GM12864 (cell line): ENCODE data around the gene CCDC146.

Experiments
- DNase-seq: peaks from one replicate; pipeline ENCODE4 v3.0.0-alpha.2; 2011; ENCODE audit warnings: low read depth
- H3K4me3 ChIP-seq: 2 replicates; pipeline ENCODE4 v1.5.1; 2011; ENCODE audit warnings: mild to moderate bottlenecking, low read depth, low read length, control low read depth
- TF ChIP-seq, protein P1 (sequence below): IDR thresholded peaks from 2 replicates; pipeline ENCODE4 v1.5.1; 2011; ENCODE audit warnings: low read depth, mild to moderate bottlenecking, moderate library complexity, low read length, control low read depth, inconsistent platforms; ENCODE audit errors: missing control alignments

The CCDC146 gene

DNA sequence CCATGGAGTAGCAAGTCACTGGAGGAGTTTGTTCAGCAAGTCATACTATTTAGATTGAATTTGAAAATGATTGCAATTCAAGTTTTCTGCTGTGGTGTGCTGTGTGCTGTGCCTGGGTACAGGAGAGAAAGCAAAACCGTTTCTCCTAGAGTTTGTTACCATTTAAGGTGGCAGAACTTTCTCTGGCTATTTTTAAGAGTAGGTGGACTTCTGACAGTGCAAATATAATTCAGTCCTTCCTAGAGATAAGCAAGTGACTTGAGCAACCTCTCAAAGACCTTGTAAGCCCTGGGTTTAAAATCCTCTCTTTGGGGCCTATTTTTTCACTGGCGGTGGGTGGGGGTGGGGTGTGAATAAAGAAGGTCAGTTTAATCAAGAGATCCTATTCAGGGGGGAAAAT lies 120.1 kb downstream of the CCDC146 start:
- TF ChIP-seq, protein P1, sequence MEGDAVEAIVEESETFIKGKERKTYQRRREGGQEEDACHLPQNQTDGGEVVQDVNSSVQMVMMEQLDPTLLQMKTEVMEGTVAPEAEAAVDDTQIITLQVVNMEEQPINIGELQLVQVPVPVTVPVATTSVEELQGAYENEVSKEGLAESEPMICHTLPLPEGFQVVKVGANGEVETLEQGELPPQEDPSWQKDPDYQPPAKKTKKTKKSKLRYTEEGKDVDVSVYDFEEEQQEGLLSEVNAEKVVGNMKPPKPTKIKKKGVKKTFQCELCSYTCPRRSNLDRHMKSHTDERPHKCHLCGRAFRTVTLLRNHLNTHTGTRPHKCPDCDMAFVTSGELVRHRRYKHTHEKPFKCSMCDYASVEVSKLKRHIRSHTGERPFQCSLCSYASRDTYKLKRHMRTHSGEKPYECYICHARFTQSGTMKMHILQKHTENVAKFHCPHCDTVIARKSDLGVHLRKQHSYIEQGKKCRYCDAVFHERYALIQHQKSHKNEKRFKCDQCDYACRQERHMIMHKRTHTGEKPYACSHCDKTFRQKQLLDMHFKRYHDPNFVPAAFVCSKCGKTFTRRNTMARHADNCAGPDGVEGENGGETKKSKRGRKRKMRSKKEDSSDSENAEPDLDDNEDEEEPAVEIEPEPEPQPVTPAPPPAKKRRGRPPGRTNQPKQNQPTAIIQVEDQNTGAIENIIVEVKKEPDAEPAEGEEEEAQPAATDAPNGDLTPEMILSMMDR, result no peak

DNA sequence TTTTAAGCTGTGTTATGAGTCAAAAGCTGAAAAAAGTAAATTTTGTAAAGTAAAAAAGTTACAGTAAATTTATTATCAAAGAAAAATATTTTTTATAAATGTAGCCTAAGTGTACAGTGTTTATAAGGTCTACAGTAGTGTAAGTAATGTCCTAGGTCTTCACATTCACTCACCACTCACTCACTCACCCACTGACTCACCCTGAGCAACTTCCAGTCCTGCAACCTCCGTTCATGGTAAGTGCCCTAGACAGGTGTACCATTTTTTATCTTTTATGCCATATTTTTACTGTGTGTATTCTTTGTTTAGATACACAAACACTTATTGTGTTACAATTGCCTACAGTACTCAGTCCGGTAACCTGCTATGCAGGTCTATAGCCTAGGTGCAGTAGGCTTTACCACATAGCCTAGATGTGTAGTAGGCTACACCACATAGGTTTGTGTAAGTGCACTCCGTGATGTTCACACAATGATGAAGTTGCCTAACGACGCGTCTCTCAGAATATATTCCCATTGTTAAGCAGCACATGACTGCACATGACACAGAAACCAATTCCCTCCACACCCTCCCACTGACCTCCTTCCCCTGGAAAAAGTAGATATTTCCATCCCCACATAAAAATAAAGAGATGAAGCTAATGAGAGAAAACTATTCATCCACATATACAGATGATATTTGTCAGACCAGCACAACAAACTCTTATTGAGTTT lies 122.0 kb downstream of the CCDC146 start:
- TF ChIP-seq, protein P1, result no peak
- no peak overlapping the region for H3K4me3 ChIP-seq
- DNase-seq, result no peak

More for the DNA sequence above, 120.1 kb downstream of the CCDC146 start:
- no peak overlapping the region for H3K4me3 ChIP-seq
- no peak for DNase-seq

DNA sequence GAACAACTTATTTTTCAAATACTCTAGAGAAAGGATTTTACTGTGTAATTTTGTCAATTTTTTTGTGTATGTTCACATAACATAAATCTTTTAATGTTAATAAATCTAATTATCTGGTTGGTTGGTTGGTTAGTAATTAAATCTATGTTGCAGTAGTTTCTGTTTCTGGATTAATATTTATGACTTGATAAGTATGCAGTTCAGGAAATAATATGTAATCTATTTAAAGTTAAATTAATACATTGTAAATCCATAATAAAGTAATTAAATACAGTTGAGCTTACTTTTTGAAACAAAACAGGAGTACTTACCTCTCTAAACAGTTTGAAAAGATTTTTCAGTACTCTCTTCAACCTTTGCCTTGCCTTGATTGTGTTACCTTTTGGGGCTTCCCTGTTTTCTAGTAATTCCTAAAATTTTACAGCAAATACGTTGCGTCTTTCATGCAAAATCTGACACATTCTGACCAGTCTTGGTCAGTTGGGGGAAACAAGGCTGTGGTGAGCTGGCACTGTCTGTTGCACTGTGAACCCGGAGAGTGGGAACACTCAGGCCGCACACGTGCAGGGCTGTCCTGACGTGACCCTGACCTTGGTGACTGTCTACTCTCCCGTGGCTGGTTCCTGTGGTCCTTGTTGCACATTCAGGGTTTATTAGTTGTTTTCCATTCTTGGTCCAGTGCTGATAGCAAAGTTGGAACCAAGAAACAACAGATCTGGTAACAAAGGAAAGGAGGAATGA lies 122.8 kb downstream of the CCDC146 start:
- no peak overlapping the region for H3K4me3 ChIP-seq
- TF ChIP-seq, protein P1, result no peak
- no peak for DNase-seq

DNA sequence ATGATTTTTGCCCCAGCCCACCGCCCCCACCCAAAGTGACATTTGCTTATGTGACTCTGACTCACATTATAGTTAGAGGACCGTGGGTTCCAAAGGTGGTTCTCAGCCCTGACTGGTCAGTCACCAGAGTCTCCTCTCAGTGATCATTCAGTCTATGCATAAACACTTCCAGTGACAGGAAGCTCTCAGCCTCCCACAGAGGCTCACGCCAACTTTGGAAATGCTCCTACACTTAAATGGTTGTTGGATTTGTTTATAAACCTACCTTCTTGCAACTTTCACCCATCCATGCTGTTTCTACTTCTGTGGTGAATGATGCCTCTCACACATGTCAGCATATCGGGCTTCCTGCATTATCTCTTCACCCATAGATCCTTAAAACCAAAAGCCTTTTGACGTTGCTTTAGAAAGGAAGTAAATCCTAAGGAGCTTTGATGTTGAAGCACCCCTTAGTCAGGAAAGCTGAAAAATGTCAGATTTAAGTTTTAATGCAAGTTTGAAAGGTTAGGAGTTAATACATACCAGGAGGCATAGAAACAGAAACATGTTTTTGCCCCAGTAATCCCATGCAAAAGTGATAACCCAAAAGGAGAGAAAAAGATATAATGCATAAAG lies 123.7 kb downstream of the CCDC146 start:
- DNase-seq, result no peak
- no peak overlapping the region for H3K4me3 ChIP-seq

DNA sequence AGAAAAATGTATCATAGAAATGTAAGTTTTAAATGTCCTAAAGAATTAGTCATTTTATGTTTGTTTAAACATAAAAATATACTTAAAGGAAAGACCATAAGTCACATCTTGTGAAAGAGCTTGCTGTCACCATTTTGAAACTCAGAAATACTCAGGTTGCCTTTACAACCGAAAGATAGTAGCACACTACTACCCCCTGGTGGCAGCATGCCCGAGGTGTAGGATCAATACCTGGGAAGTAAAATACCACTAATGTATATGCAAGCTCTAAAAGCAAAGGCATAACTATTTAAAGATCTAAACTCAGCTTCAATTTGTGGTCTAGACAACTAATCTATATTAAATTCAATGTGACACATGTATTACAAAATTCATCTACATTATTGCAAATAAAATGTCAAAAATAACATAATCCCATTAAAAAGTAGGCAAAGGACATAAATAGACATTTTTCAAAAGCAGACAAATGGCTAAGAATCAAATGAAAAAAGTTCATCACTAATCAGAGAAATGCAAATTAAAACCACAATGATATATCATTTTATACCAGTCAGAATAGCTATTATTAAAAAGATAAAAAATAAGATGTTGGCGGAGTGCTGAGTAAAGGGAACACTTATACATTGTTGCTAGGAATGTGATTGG lies 124.9 kb downstream of the CCDC146 start:
- TF ChIP-seq, protein P1, result peak; percentile 66
- no peak overlapping the region for H3K4me3 ChIP-seq
- DNase-seq, result peak; percentile 81

More for the DNA sequence above, 123.7 kb downstream of the CCDC146 start:
- TF ChIP-seq, protein P1, result no peak

DNA sequence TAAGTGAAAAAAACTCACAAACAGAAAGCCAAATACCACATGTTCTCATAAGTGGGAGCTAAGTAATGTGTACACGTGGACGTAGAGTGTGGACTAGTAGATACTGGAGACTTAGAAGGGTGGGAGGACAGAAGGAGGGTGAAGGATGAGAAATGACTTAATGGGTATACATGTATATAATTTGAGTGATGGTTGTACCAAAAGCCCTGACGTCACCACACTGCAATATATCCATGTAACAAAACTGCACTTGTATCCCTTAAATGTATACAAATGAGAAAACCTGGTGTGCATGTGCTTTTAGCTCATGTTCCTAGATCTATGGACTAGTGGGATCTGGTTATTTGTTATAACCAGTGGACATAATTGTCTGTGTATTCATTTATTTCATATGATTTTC lies 125.7 kb downstream of the CCDC146 start:
- no peak overlapping the region for H3K4me3 ChIP-seq
- TF ChIP-seq, protein P1, result no peak
- no peak for DNase-seq
